ENCODE data around the gene SLCO6A1.

The SLCO6A1 gene

GRCh38 chr5:102498271-102499034, at the start of gene SLCO6A1:
TSS of gene SLCO6A1 (minus strand) at chr5:102499001. CDS start at chr5:102498844, 157 bp downstream.
- Mint-ChIP-seq H3K9me3 (no peaks in the 10 kb centered on the region), H3K4me1 (no peaks in the 10 kb centered on the region), H3K36me3 (no peaks in the 10 kb centered on the region), H3K4me3 (no peak within 1 kb of the TSS), H3K27ac (no peak within 1 kb of the TSS), H3K27me3 (no peaks in the 10 kb centered on the region)
- ATAC-seq (replicated peaks) (no peak), DNase-seq (no peak)

GRCh38 chr5:102547141-102548035, 48.6 kb upstream of the SLCO6A1 start:
- no peaks in the 10 kb centered on the region for H3K36me3 Mint-ChIP-seq
- no peak for DNase-seq
- H3K9me3 Mint-ChIP-seq = peaks cover 3 to 7% of the 10 kb centered on the region in 2 donors
- no peaks in the 10 kb centered on the region for H3K27me3 Mint-ChIP-seq
- H3K27ac Mint-ChIP-seq = no peak overlapping the region
- no peak for ATAC-seq (replicated peaks)
- H3K4me3 Mint-ChIP-seq = no peak overlapping the region
- H3K4me1 Mint-ChIP-seq = peaks cover 0 to under 1% of the 10 kb centered on the region in 2 donors

GRCh38 chr5:102545175-102545574, 46.4 kb upstream of the SLCO6A1 start:
- peaks cover 2 to 4% of the 10 kb centered on the region in 2 donors for H3K9me3 Mint-ChIP-seq
- ATAC-seq (replicated peaks) (peak; percentile 50 to 57), DNase-seq (no peak)
- H3K27me3 Mint-ChIP-seq = no peaks in the 10 kb centered on the region
- H3K36me3 Mint-ChIP-seq = no peaks in the 10 kb centered on the region
- H3K27ac Mint-ChIP-seq = no peak overlapping the region
- peaks cover 5 to 11% of the 10 kb centered on the region in 2 donors for H3K4me1 Mint-ChIP-seq
- H3K4me3 Mint-ChIP-seq = no peak overlapping the region

- no peaks in the 10 kb centered on the region for H3K27me3 Mint-ChIP-seq
- DNase-seq = no peak
- H3K4me3 Mint-ChIP-seq = no peak overlapping the region
- peak; percentile 52 to 57 for ATAC-seq (replicated peaks)
- no peaks in the 10 kb centered on the region for H3K36me3 Mint-ChIP-seq
- no peak overlapping the region for H3K27ac Mint-ChIP-seq
- H3K4me1 Mint-ChIP-seq = peaks cover 5 to 11% of the 10 kb centered on the region in 2 donors
- H3K9me3 Mint-ChIP-seq = no peaks in the 10 kb centered on the region
Measured at GRCh38 chr5:102542057-102542456, 43.3 kb upstream of the SLCO6A1 start.

GRCh38 chr5:102539996-102540728, 41.4 kb upstream of the SLCO6A1 start:
- no peak overlapping the region for H3K4me3 Mint-ChIP-seq
- no peaks in the 10 kb centered on the region for H3K36me3 Mint-ChIP-seq
- DNase-seq (no peak), ATAC-seq (replicated peaks) (no peak)
- H3K9me3 Mint-ChIP-seq = no peaks in the 10 kb centered on the region
- H3K27me3 Mint-ChIP-seq = no peaks in the 10 kb centered on the region
- H3K4me1 Mint-ChIP-seq = peaks cover 5 to 11% of the 10 kb centered on the region in 2 donors
- H3K27ac Mint-ChIP-seq = no peak overlapping the region

- H3K4me3 Mint-ChIP-seq = no peak overlapping the region
- DNase-seq (no peak), ATAC-seq (replicated peaks) (no peak)
Measured at GRCh38 chr5:102539562-102539961, 40.8 kb upstream of the SLCO6A1 start.

GRCh38 chr5:102537011-102537410, 38.2 kb upstream of the SLCO6A1 start:
- H3K27me3 Mint-ChIP-seq = no peaks in the 10 kb centered on the region
- H3K4me1 Mint-ChIP-seq = peaks cover 2 to 7% of the 10 kb centered on the region in 2 donors
- ATAC-seq (replicated peaks) (no peak), DNase-seq (no peak)
- no peaks in the 10 kb centered on the region for H3K9me3 Mint-ChIP-seq
- no peaks in the 10 kb centered on the region for H3K36me3 Mint-ChIP-seq
- H3K4me3 Mint-ChIP-seq = no peak overlapping the region
- H3K27ac Mint-ChIP-seq = no peak overlapping the region

More at GRCh38 chr5:102539562-102539961, 40.8 kb upstream of the SLCO6A1 start:
- Mint-ChIP-seq H3K27ac (no peak overlapping the region), H3K4me1 (peaks cover 5 to 11% of the 10 kb centered on the region in 2 donors), H3K36me3 (no peaks in the 10 kb centered on the region), H3K27me3 (no peaks in the 10 kb centered on the region), H3K9me3 (no peaks in the 10 kb centered on the region)

GRCh38 chr5:102536323-102536928, 37.6 kb upstream of the SLCO6A1 start:
- Mint-ChIP-seq H3K36me3 (no peaks in the 10 kb centered on the region), H3K27ac (no peak overlapping the region), H3K27me3 (no peaks in the 10 kb centered on the region), H3K4me1 (peaks cover 0 to 1% of the 10 kb centered on the region in 2 donors), H3K4me3 (no peak overlapping the region), H3K9me3 (no peaks in the 10 kb centered on the region)
- ATAC-seq (replicated peaks) (no peak), DNase-seq (no peak)

- no peaks in the 10 kb centered on the region for H3K27me3 Mint-ChIP-seq
- ATAC-seq (replicated peaks) = no peak
- H3K36me3 Mint-ChIP-seq = no peaks in the 10 kb centered on the region
- H3K4me3 Mint-ChIP-seq = no peak overlapping the region
- no peaks in the 10 kb centered on the region for H3K9me3 Mint-ChIP-seq
- no peaks in the 10 kb centered on the region for H3K4me1 Mint-ChIP-seq
- DNase-seq = no peak
- H3K27ac Mint-ChIP-seq = no peak overlapping the region
Measured at GRCh38 chr5:102532123-102532522, 33.3 kb upstream of the SLCO6A1 start.

GRCh38 chr5:102531506-102531905, 32.7 kb upstream of the SLCO6A1 start:
- no peak overlapping the region for H3K4me3 Mint-ChIP-seq
- ATAC-seq (replicated peaks) (peak; percentile 65 to 76), DNase-seq (no peak)
- no peak overlapping the region for H3K27ac Mint-ChIP-seq
- H3K4me1 Mint-ChIP-seq = no peaks in the 10 kb centered on the region
- H3K9me3 Mint-ChIP-seq = no peaks in the 10 kb centered on the region
- no peaks in the 10 kb centered on the region for H3K27me3 Mint-ChIP-seq
- H3K36me3 Mint-ChIP-seq = no peaks in the 10 kb centered on the region

GRCh38 chr5:102529447-102529846, 30.6 kb upstream of the SLCO6A1 start:
- Mint-ChIP-seq H3K4me3 (no peak overlapping the region), H3K27me3 (no peaks in the 10 kb centered on the region), H3K9me3 (peaks cover 0 to 2% of the 10 kb centered on the region in 2 donors), H3K4me1 (peaks cover under 1 to 2% of the 10 kb centered on the region in 2 donors), H3K36me3 (peaks cover under 1 to 1% of the 10 kb centered on the region in 2 donors), H3K27ac (no peak overlapping the region)
- no peak for DNase-seq
- ATAC-seq (replicated peaks) = no peak

- no peak for ATAC-seq (replicated peaks)
- Mint-ChIP-seq H3K27ac (no peak overlapping the region), H3K27me3 (no peaks in the 10 kb centered on the region), H3K4me1 (peaks cover 5 to 6% of the 10 kb centered on the region in 2 donors), H3K4me3 (no peak overlapping the region), H3K9me3 (peaks cover 0 to 3% of the 10 kb centered on the region in 2 donors), H3K36me3 (peaks cover 2 to 4% of the 10 kb centered on the region in 2 donors)
- no peak for DNase-seq
Measured at GRCh38 chr5:102529031-102529430, 30.2 kb upstream of the SLCO6A1 start.

- Mint-ChIP-seq H3K9me3 (peaks cover 0 to 3% of the 10 kb centered on the region in 2 donors), H3K4me3 (no peak overlapping the region), H3K27ac (no peak overlapping the region), H3K27me3 (no peaks in the 10 kb centered on the region), H3K36me3 (peaks cover 2 to 4% of the 10 kb centered on the region in 2 donors), H3K4me1 (peaks cover 6 to 11% of the 10 kb centered on the region in 2 donors)
- DNase-seq = no peak
- ATAC-seq (replicated peaks) = no peak
Measured at GRCh38 chr5:102528600-102528999, 29.8 kb upstream of the SLCO6A1 start.

GRCh38 chr5:102527547-102527946, 28.7 kb upstream of the SLCO6A1 start:
- ATAC-seq (replicated peaks) (no peak), DNase-seq (no peak)
- peaks cover 10 to 17% of the 10 kb centered on the region in 2 donors for H3K4me1 Mint-ChIP-seq

More at GRCh38 chr5:102527547-102527946, 28.7 kb upstream of the SLCO6A1 start:
- H3K27me3 Mint-ChIP-seq = no peaks in the 10 kb centered on the region
- peaks cover 0 to 3% of the 10 kb centered on the region in 2 donors for H3K9me3 Mint-ChIP-seq
- H3K27ac Mint-ChIP-seq = no peak overlapping the region
- peaks cover 2 to 4% of the 10 kb centered on the region in 2 donors for H3K36me3 Mint-ChIP-seq
- no peak overlapping the region for H3K4me3 Mint-ChIP-seq

All from stimulated activated naive B cell treated with anti-CD40 and anti-IgM and Interleukin-4, amounts not matched to agents 10 μg/mL and 1 μg/mL and 100 μg/mL, for 72 hours (primary cell).